Memory B cell (primary cell): ENCODE measurements around the gene CLIP4.
A peak's percentile ranks its signal among the peaks of the same experiment; 100 is the strongest.

Experiments used
- ATAC-seq: fragments of 150-1000 bp; cut with Tn5 transposase; 2 replicates; pipeline ENCODE4 v1.10.0; 2021; ENCODE audit warnings: low read depth, mild to moderate bottlenecking, moderate library complexity
- DNase-seq, 2 donors: peaks; one replicate each; pipeline ENCODE4 v3.0.0; 2022; ENCODE audit warnings: low spot score in 2 of 2
- H3K27ac Mint-ChIP-seq: one replicate; pipeline ENCODE4 v1.8.0; 2022; ENCODE audit warnings: mild to moderate bottlenecking, moderate library complexity, mixed read lengths
- H3K27me3 Mint-ChIP-seq: one replicate; pipeline ENCODE4 v1.8.0; 2022; ENCODE audit warnings: mixed read lengths
- H3K36me3 Mint-ChIP-seq: one replicate; pipeline ENCODE4 v1.8.0; 2022; ENCODE audit warnings: mild to moderate bottlenecking, mixed read lengths
- H3K4me1 Mint-ChIP-seq: one replicate; pipeline ENCODE4 v1.8.0; 2022; ENCODE audit warnings: mixed read lengths
- H3K4me3 Mint-ChIP-seq: one replicate; pipeline ENCODE4 v1.8.0; 2022; ENCODE audit warnings: mild to moderate bottlenecking, moderate library complexity, mixed read lengths
- H3K9me3 Mint-ChIP-seq: one replicate; pipeline ENCODE4 v1.8.0; 2022; ENCODE audit warnings: mixed read lengths

The CLIP4 gene

GRCh38 chr2:29196792-29197788 is 81.9 kb downstream of the CLIP4 start:
- Mint-ChIP-seq H3K36me3 (no peaks in the 10 kb centered on the region), H3K9me3 (no peaks in the 10 kb centered on the region), H3K4me1 (no peaks in the 10 kb centered on the region), H3K27ac (no peak overlapping the region), H3K4me3 (no peak overlapping the region), H3K27me3 (peaks cover 1% of the 10 kb centered on the region)
- ATAC-seq, result peak; percentile 83
- peak; percentile 62 to 71 for DNase-seq

GRCh38 chr2:29201979-29202378 is 86.8 kb downstream of the CLIP4 start:
- Mint-ChIP-seq H3K36me3 (peaks cover 2% of the 10 kb centered on the region), H3K27ac (no peak overlapping the region), H3K9me3 (no peaks in the 10 kb centered on the region), H3K4me1 (no peaks in the 10 kb centered on the region), H3K27me3 (peaks cover 2% of the 10 kb centered on the region), H3K4me3 (no peak overlapping the region)
- DNase-seq (no peak), ATAC-seq (no peak)

DNA sequence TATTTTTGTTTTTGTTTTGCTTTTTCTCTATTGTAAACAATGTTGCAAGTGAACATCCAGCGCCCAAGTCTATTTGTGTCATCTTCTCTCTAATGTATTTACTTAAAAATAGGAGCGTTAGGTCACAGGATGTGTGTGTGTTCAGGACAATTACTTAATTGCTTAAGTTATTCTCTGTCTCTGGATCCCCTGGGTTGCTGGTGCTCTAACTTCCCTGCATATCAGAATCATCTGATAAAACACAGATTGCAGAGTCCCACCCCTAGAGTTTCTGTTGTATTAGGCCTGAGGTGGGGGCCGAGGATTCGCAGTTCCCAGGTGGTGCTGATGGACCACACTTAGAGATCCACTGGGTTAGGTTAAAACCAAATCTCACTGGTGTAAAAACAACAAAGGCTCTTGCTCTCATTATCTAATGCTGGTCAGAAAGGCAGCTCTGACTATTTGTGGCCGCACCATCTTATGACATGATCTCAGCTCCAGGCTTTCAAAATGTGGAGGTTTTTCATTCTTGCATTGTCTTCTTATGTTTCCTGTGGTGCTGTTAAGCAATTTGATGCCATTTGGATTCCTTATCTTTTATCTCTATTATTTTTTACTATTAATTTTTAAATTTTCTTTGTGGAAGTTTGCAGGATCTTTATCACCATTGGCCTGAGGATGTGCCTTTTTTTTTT is 87.7 kb downstream of the CLIP4 start:
- Mint-ChIP-seq H3K4me3 (no peak overlapping the region), H3K27ac (no peak overlapping the region), H3K4me1 (no peaks in the 10 kb centered on the region), H3K9me3 (no peaks in the 10 kb centered on the region), H3K36me3 (peaks cover 2% of the 10 kb centered on the region), H3K27me3 (peaks cover 2% of the 10 kb centered on the region)
- ATAC-seq, result no peak
- no peak for DNase-seq

GRCh38 chr2:29206941-29207340 is 91.7 kb downstream of the CLIP4 start:
- no peak for DNase-seq
- H3K27ac Mint-ChIP-seq, result no peak overlapping the region
- no peak overlapping the region for H3K4me3 Mint-ChIP-seq
- H3K36me3 Mint-ChIP-seq, result peaks cover 5% of the 10 kb centered on the region
- no peak for ATAC-seq
- no peaks in the 10 kb centered on the region for H3K4me1 Mint-ChIP-seq
- H3K27me3 Mint-ChIP-seq, result peaks cover 2% of the 10 kb centered on the region
- H3K9me3 Mint-ChIP-seq, result no peaks in the 10 kb centered on the region

GRCh38 chr2:29207352-29208148 is 92.3 kb downstream of the CLIP4 start:
- ATAC-seq, result no peak
- Mint-ChIP-seq H3K27me3 (peaks cover 2% of the 10 kb centered on the region), H3K4me1 (no peaks in the 10 kb centered on the region), H3K36me3 (peaks cover 5% of the 10 kb centered on the region), H3K27ac (no peak overlapping the region), H3K4me3 (no peak overlapping the region), H3K9me3 (no peaks in the 10 kb centered on the region)
- no peak for DNase-seq

DNA sequence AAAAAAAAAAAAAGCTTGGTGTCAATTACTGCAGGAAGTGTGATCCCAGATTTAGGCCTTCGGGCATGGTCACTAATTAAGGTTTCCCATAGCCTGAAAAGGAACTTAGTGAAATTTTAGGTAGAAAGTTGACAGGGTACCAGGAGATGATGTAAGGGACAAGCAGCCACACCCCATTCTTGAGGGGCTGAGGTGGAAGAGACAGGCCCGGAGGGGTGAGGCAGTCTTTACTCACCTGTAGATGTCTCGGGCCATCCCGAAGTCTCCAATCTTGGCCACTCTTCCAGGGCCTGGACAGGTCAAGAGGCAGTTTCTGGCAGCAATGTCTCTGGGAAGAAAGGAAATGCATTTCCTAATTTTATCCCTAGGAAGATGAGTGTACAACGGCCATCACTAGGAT is 94.3 kb downstream of the CLIP4 start:
- Mint-ChIP-seq H3K27me3 (peaks cover 2% of the 10 kb centered on the region), H3K4me3 (no peak overlapping the region), H3K9me3 (no peaks in the 10 kb centered on the region), H3K36me3 (peaks cover 5% of the 10 kb centered on the region), H3K27ac (no peak overlapping the region), H3K4me1 (no peaks in the 10 kb centered on the region)
- DNase-seq, result no peak
- no peak for ATAC-seq

DNA sequence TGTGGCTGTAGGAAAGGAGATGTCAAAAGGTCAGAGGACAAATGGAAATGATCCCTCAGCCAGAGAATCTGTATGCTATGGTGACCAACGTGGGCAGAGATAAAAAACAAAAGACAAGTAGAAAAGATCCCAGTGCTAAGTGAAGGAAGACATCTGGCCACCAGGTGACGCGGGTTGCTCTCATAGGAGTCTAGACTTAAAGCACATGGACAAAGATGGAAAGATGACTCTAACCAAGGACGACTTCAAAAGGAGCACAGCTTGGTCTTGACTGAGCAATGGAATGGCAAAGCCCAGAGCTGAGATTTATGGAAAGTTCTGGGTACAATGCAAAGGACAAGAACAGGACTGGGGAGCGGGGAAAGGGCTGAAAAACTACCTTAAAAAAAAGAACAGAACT is 96.8 kb downstream of the CLIP4 start:
- DNase-seq (no peak), ATAC-seq (no peak)
- H3K27ac Mint-ChIP-seq, result no peak overlapping the region
- H3K36me3 Mint-ChIP-seq, result peaks cover 3% of the 10 kb centered on the region
- no peaks in the 10 kb centered on the region for H3K9me3 Mint-ChIP-seq
- H3K4me1 Mint-ChIP-seq, result no peaks in the 10 kb centered on the region
- peaks cover 2% of the 10 kb centered on the region for H3K27me3 Mint-ChIP-seq
- no peak overlapping the region for H3K4me3 Mint-ChIP-seq

DNA sequence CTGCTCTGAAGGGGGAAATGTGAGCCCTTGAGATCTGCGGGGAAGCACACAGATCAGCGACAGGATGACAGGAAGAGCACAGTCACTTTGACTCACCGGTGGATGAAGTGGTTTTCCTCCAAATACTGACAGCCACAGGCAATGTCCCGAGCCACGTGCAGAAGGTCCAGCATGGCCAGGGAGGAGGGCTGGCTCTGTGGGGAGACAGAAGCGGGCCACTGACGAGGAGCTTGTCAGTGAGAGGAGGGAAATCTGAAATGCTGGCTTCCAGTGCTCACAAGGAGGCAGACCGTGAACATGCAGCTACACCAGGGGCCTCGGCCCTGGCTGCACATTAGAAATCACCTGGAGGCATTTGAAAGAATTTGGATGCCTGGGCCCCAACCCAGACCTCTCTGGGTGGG is 98.7 kb downstream of the CLIP4 start:
- no peak for ATAC-seq

DNA sequence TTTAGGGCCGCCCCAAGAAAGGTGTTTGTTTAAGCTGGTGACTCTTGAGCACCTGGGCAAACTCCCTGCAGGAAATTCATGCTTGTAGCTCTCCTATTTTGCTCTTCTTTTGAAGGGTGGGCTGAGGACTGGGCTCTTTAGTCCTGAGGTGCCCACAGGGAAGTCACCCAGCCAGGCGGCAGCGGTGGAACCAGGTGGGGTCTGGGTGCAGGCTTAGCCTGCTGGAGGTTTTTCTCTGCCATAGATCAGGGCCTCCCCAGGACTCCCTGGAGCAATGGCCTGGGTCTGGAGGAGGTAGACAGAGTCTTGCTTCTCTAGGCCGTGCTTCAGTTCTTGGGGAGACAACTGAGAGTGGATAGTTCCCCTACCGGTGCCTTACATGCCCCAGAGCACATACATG is 99.9 kb downstream of the CLIP4 start:
- Mint-ChIP-seq H3K9me3 (no peaks in the 10 kb centered on the region), H3K4me1 (no peaks in the 10 kb centered on the region), H3K27ac (no peak overlapping the region), H3K27me3 (peaks cover 4% of the 10 kb centered on the region), H3K4me3 (no peak overlapping the region), H3K36me3 (no peaks in the 10 kb centered on the region)
- no peak for ATAC-seq
- DNase-seq, result no peak

More for the DNA sequence above, 98.7 kb downstream of the CLIP4 start:
- Mint-ChIP-seq H3K4me1 (no peaks in the 10 kb centered on the region), H3K27ac (no peak overlapping the region), H3K4me3 (no peak overlapping the region), H3K27me3 (peaks cover 4% of the 10 kb centered on the region), H3K36me3 (no peaks in the 10 kb centered on the region), H3K9me3 (no peaks in the 10 kb centered on the region)
- DNase-seq, result no peak

DNA sequence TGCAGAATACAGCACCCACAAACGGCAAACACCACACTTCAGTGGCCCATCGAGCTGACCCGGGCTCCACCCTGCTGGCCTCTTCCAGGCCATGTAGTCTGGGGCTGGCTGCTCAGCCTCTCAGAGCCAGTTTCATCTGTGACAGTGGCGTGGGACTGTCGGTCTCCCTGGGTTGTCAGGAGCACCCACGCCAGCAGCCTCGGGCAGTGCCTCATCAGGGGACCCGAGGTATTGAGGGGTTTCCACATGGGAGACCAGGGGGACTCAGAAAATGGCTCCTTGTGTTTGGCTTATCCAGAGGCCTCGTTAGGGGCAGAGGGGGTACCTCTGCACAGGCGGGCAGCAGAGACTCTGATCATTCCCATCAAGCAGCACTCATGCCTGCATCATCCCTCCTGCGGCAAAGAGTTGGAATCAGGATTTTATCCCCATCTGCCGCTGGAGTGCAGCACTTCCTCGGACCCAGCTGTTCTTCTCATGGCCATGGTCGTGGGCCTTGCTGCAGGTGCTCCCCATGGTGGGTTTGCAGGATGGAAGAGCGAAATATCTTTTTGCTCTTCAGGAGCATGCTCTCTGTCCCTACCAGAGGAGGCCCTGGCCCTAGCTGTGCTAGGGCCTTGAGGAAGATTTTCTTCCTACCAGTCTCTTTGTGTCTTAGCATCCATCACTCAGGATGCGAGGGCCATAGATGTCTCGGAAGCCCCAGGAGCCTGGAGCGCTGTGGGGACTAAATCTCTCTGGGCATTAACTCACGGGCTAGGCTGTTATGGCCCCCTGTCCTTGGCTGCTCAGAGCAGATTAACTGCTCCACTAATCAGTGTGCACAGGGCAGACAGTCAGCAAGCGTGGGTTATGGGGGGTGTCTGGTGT is 100.8 kb downstream of the CLIP4 start:
- H3K36me3 Mint-ChIP-seq, result no peaks in the 10 kb centered on the region
- DNase-seq, result no peak
- H3K4me1 Mint-ChIP-seq, result no peaks in the 10 kb centered on the region
- no peak for ATAC-seq
- H3K27me3 Mint-ChIP-seq, result peaks cover 4% of the 10 kb centered on the region
- no peak overlapping the region for H3K27ac Mint-ChIP-seq
- H3K9me3 Mint-ChIP-seq, result no peaks in the 10 kb centered on the region
- H3K4me3 Mint-ChIP-seq, result no peak overlapping the region

GRCh38 chr2:29216609-29216909 is 101.3 kb downstream of the CLIP4 start:
- ATAC-seq, result no peak
- no peak overlapping the region for H3K4me3 Mint-ChIP-seq
- H3K27me3 Mint-ChIP-seq, result peaks cover 4% of the 10 kb centered on the region
- no peaks in the 10 kb centered on the region for H3K4me1 Mint-ChIP-seq
- H3K27ac Mint-ChIP-seq, result no peak overlapping the region
- DNase-seq, result no peak
- no peaks in the 10 kb centered on the region for H3K36me3 Mint-ChIP-seq
- H3K9me3 Mint-ChIP-seq, result no peaks in the 10 kb centered on the region

DNA sequence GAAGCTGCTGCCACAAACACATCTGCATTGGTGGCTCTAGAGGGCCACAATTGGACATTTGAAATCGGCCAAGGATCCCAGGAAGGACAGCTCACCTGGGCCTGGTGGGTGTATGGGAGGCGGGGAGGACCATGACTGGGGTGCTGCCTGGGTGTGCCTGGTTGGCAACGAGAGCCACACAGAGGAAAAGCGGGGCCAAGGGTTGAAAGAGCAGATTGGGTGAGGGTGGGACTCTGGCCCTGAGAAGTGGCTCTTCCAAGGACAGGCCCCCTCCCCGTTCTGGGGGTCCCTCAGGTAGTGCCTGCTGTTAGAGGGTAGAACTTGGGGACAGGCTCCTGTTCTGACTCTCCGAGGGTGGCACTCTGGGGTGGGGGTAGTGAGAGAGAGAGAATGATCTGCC is 102.9 kb downstream of the CLIP4 start:
- ATAC-seq (no peak), DNase-seq (no peak)
- Mint-ChIP-seq H3K4me3 (no peak overlapping the region), H3K27me3 (peaks cover 7% of the 10 kb centered on the region), H3K9me3 (no peaks in the 10 kb centered on the region), H3K36me3 (no peaks in the 10 kb centered on the region), H3K4me1 (no peaks in the 10 kb centered on the region), H3K27ac (no peak overlapping the region)

- Mint-ChIP-seq H3K27ac (no peak overlapping the region), H3K4me3 (no peak overlapping the region), H3K27me3 (peaks cover 7% of the 10 kb centered on the region), H3K4me1 (no peaks in the 10 kb centered on the region), H3K9me3 (no peaks in the 10 kb centered on the region), H3K36me3 (no peaks in the 10 kb centered on the region)
- DNase-seq (no peak), ATAC-seq (no peak)
Observed at GRCh38 chr2:29218550-29219125, 103.4 kb downstream of the CLIP4 start.
